ENCODE results near the gene ITGB3BP. TPM values are rescaled to one million over a fixed set of nuclear protein-coding genes. Genes with fewer than 3 reads are reported as not detected.

The ITGB3BP gene
- total RNA-seq, 2 donors from 2014 or later: 41.5 to 62.7 TPM

DNA sequence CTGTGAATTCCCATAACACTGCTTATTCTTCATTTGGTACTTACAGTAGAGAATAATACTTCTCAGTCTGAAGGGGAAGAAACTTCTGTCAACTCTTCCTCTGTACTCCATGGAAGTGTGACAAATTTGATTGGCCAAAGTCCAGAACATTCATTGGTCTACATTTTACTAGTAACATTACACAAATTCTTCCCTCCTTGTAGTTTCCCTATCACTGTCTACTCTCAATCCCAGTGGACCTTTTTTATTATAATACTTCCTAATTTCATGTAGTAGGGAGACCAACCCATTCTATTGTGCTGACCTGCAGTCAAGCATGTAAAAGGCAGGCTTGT lies 80.9 kb downstream of the ITGB3BP start:
- Histone ChIP-seq H3K36me3 (ENCODE audit: control insufficient read depth, insufficient read depth, low read length) (no peaks in the 10 kb centered on the region), H3K27me3 (ENCODE audit: control insufficient read depth, insufficient read depth, low read length, poor library complexity, severe bottlenecking) (no peaks in the 10 kb centered on the region), H3K27ac (ENCODE audit: low read depth, low read length) (no peak overlapping the region), H3K4me1 (ENCODE audit: control insufficient read depth, insufficient read depth, low read length) (no peaks in the 10 kb centered on the region), H3K9ac (ENCODE audit: extremely low read depth, low read length, poor library complexity, severe bottlenecking) (no peak overlapping the region), H3K9me3 (ENCODE audit: control insufficient read depth, low read length) (no peaks in the 10 kb centered on the region), H3K4me3 (ENCODE audit: low read length) (no peak overlapping the region)
- TF ChIP-seq, protein P1, sequence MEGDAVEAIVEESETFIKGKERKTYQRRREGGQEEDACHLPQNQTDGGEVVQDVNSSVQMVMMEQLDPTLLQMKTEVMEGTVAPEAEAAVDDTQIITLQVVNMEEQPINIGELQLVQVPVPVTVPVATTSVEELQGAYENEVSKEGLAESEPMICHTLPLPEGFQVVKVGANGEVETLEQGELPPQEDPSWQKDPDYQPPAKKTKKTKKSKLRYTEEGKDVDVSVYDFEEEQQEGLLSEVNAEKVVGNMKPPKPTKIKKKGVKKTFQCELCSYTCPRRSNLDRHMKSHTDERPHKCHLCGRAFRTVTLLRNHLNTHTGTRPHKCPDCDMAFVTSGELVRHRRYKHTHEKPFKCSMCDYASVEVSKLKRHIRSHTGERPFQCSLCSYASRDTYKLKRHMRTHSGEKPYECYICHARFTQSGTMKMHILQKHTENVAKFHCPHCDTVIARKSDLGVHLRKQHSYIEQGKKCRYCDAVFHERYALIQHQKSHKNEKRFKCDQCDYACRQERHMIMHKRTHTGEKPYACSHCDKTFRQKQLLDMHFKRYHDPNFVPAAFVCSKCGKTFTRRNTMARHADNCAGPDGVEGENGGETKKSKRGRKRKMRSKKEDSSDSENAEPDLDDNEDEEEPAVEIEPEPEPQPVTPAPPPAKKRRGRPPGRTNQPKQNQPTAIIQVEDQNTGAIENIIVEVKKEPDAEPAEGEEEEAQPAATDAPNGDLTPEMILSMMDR (conservative IDR thresholded peaks at IDR 0.05): no peak
- DNase-seq: no peak
- Mint-ChIP-seq H3K4me1 (peaks cover 6% of the 10 kb centered on the region), H3K27me3 (ENCODE audit: insufficient read depth) (no peaks in the 10 kb centered on the region), H3K27ac (no peak overlapping the region), H3K9me3 (no peaks in the 10 kb centered on the region), H3K36me3 (ENCODE audit: low read depth) (no peaks in the 10 kb centered on the region), H3K4me3 (no peak overlapping the region)

GRCh38 chr1:63435161-63435560 lies 87.9 kb downstream of the ITGB3BP start:
- no peaks in the 10 kb centered on the region for H3K4me1 Mint-ChIP-seq
- no peak for DNase-seq
- H3K27ac Mint-ChIP-seq: no peak overlapping the region
- Histone ChIP-seq H3K4me3 (ENCODE audit: low read length) (no peak overlapping the region), H3K9me3 (ENCODE audit: control insufficient read depth, low read length) (peaks cover 13% of the 10 kb centered on the region), H3K27me3 (ENCODE audit: control insufficient read depth, insufficient read depth, low read length, poor library complexity, severe bottlenecking) (no peaks in the 10 kb centered on the region), H3K9ac (ENCODE audit: extremely low read depth, low read length, poor library complexity, severe bottlenecking) (no peak overlapping the region), H3K36me3 (ENCODE audit: control insufficient read depth, insufficient read depth, low read length) (peaks cover 4% of the 10 kb centered on the region), H3K27ac (ENCODE audit: low read depth, low read length) (no peak overlapping the region), H3K4me1 (ENCODE audit: control insufficient read depth, insufficient read depth, low read length) (no peaks in the 10 kb centered on the region)
- H3K4me3 Mint-ChIP-seq: no peak overlapping the region
- WGBS, 2 experiments (ENCODE audit: insufficient coverage in 1 of 2, insufficient read length in 1 of 2): 85 to 88% methylated on average over 3 to 4 of the region's 4 CpGs
- peaks cover 9% of the 10 kb centered on the region for H3K9me3 Mint-ChIP-seq
- H3K27me3 Mint-ChIP-seq (ENCODE audit: insufficient read depth): no peaks in the 10 kb centered on the region
- peaks cover 12% of the 10 kb centered on the region for H3K36me3 Mint-ChIP-seq (ENCODE audit: low read depth)
- TF ChIP-seq, protein P1 (conservative IDR thresholded peaks at IDR 0.05): no peak

DNA sequence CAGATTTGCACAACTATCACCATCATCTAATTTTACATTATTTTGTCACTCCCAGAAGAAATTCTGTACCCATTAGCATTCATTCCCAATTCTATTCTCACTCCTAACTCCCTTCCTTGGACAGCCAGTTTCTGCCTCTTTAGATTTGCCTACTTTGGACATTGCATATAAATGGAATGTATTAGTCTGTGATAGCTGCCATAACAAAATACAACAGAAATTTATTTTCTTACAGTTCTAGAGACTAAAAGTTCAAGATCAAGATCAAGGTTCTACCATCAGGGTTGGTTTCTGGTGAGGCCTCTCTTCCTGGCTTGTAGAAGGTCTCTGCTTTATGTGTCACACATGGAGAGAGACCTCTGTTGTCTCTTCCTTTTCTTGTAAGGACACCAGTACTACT lies 93.7 kb downstream of the ITGB3BP start:
- Histone ChIP-seq H3K4me1 (ENCODE audit: control insufficient read depth, insufficient read depth, low read length) (no peaks in the 10 kb centered on the region), H3K27ac (ENCODE audit: low read depth, low read length) (no peak overlapping the region), H3K27me3 (ENCODE audit: control insufficient read depth, insufficient read depth, low read length, poor library complexity, severe bottlenecking) (no peaks in the 10 kb centered on the region), H3K9me3 (ENCODE audit: control insufficient read depth, low read length) (peaks cover 28% of the 10 kb centered on the region), H3K4me3 (ENCODE audit: low read length) (no peak overlapping the region), H3K9ac (ENCODE audit: extremely low read depth, low read length, poor library complexity, severe bottlenecking) (no peak overlapping the region), H3K36me3 (ENCODE audit: control insufficient read depth, insufficient read depth, low read length) (peaks cover 10% of the 10 kb centered on the region)
- Mint-ChIP-seq H3K4me3 (no peak overlapping the region), H3K4me1 (no peaks in the 10 kb centered on the region), H3K36me3 (ENCODE audit: low read depth) (peaks cover 25% of the 10 kb centered on the region), H3K9me3 (peaks cover 16% of the 10 kb centered on the region), H3K27me3 (ENCODE audit: insufficient read depth) (no peaks in the 10 kb centered on the region), H3K27ac (no peak overlapping the region)
- TF ChIP-seq, protein P1 (conservative IDR thresholded peaks at IDR 0.05): no peak
- DNase-seq: no peak

Measured in endodermal cell (in vitro differentiated cells).